HFFc6 (cell line): ENCODE results near the gene ERC2. TPM values are rescaled to one million over a fixed set of nuclear protein-coding genes. Genes with fewer than 3 reads are reported as not detected.
A peak's percentile ranks its signal among the peaks of the same experiment; 100 is the strongest.

Experiments
- DNase-seq: peaks from one replicate; pipeline ENCODE4 v3.0.0-alpha.2; 2018
- H3K27ac Mint-ChIP-seq: 2 replicates; pipeline ENCODE4 v1.8.0; 2020; ENCODE audit warnings: mild to moderate bottlenecking, mixed read lengths
- H3K27me3 Mint-ChIP-seq: 2 replicates; pipeline ENCODE4 v1.8.0; 2021; ENCODE audit warnings: mild to moderate bottlenecking, moderate library complexity, mixed read lengths; ENCODE audit not compliant: insufficient read depth
- H3K36me3 Mint-ChIP-seq: 2 replicates; pipeline ENCODE4 v1.8.0; 2021; ENCODE audit warnings: low read depth, mixed read lengths
- H3K4me1 Mint-ChIP-seq: 2 replicates; pipeline ENCODE4 v1.8.0; 2020; ENCODE audit warnings: low read depth, mixed read lengths
- H3K4me3 Mint-ChIP-seq: 2 replicates; pipeline ENCODE4 v1.8.0; 2020; ENCODE audit warnings: mild to moderate bottlenecking, moderate library complexity, mixed read lengths
- H3K9me3 Mint-ChIP-seq: 2 replicates; pipeline ENCODE4 v1.8.0; 2020; ENCODE audit warnings: mild to moderate bottlenecking, mixed read lengths
- CTCF ChIP-seq: fragments of 200-600 bp; sonication (generic); IDR thresholded peaks from 2 replicates; pipeline ENCODE4 v1.5.0; 2021; ENCODE audit warnings: antibody characterized with exemption, mild to moderate bottlenecking
- total RNA-seq, 6 experiments: library from RNA; stranded (reverse); fragmentation: NEBNext Ultra II Directional; extraction: Animal tissue kit (Norgen Biotek cat#: 25700); gene quantifications; 2 replicates in 1 of 6; 3 replicates in 5 of 6; pipeline ENCODE4 v1.2.3, GENCODE V29; 2021

ERC2 gene
- total RNA-seq, 6 experiments from 2014 or later = 0.11 TPM; not detected in 5

- no peak for TF ChIP-seq CTCF
- DNase-seq = no peak
- H3K4me1 Mint-ChIP-seq = peaks cover 34% of the 10 kb centered on the region
- H3K36me3 Mint-ChIP-seq = no peaks in the 10 kb centered on the region
- no peak overlapping the region for H3K4me3 Mint-ChIP-seq
- H3K27ac Mint-ChIP-seq = peak overlapping the region; percentile 16; the same call in 1 of the 2 replicates
- 0 out of 2 replicates have a peak, but pooled peaks cover 5% of the 10 kb centered on the region for H3K27me3 Mint-ChIP-seq
- H3K9me3 Mint-ChIP-seq = no peaks in the 10 kb centered on the region
Measured at GRCh38 chr3:55501905-55502304, 966.4 kb downstream of the ERC2 start.

- DNase-seq = no peak
- Mint-ChIP-seq H3K36me3 (no peaks in the 10 kb centered on the region), H3K27ac (peak overlapping the region; percentile 13; the same call in 1 of the 2 replicates), H3K9me3 (no peaks in the 10 kb centered on the region), H3K27me3 (0 out of 2 replicates have a peak, but pooled peaks cover 2% of the 10 kb centered on the region), H3K4me1 (peaks cover 40% of the 10 kb centered on the region), H3K4me3 (peak overlapping the region; percentile 11; the same call in 1 of the 2 replicates)
- no peak for TF ChIP-seq CTCF
Measured at GRCh38 chr3:55500555-55501330, 967.5 kb downstream of the ERC2 start.

GRCh38 chr3:55498520-55498919, 969.7 kb downstream of the ERC2 start:
- peaks cover 39% of the 10 kb centered on the region for H3K4me1 Mint-ChIP-seq
- no peaks in the 10 kb centered on the region for H3K9me3 Mint-ChIP-seq
- no peaks in the 10 kb centered on the region for H3K36me3 Mint-ChIP-seq
- 0 out of 2 replicates have a peak, but pooled peaks cover 2% of the 10 kb centered on the region for H3K27me3 Mint-ChIP-seq
- DNase-seq = no peak
- TF ChIP-seq CTCF = no peak
- no peak overlapping the region for H3K27ac Mint-ChIP-seq
- no peak overlapping the region for H3K4me3 Mint-ChIP-seq

- no peak for TF ChIP-seq CTCF
- peaks cover 46% of the 10 kb centered on the region for H3K4me1 Mint-ChIP-seq
- no peak for DNase-seq
- H3K27me3 Mint-ChIP-seq = 0 out of 2 replicates have a peak, but pooled peaks cover 2% of the 10 kb centered on the region
- no peak overlapping the region for H3K4me3 Mint-ChIP-seq
- H3K27ac Mint-ChIP-seq = no peak overlapping the region
- H3K36me3 Mint-ChIP-seq = no peaks in the 10 kb centered on the region
- H3K9me3 Mint-ChIP-seq = no peaks in the 10 kb centered on the region
Measured at GRCh38 chr3:55497250-55497649, 971.0 kb downstream of the ERC2 start.

- H3K27me3 Mint-ChIP-seq = peaks cover 6% of the 10 kb centered on the region
- DNase-seq = no peak
- H3K4me1 Mint-ChIP-seq = peaks cover 46% of the 10 kb centered on the region
- no peak overlapping the region for H3K27ac Mint-ChIP-seq
- TF ChIP-seq CTCF = no peak
- H3K4me3 Mint-ChIP-seq = no peak overlapping the region
- no peaks in the 10 kb centered on the region for H3K9me3 Mint-ChIP-seq
- H3K36me3 Mint-ChIP-seq = no peaks in the 10 kb centered on the region
Measured at GRCh38 chr3:55494976-55495375, 973.3 kb downstream of the ERC2 start.
